ENCODE results near the gene CENPN. TPM values are rescaled to one million over a fixed set of nuclear protein-coding genes. Genes with fewer than 3 reads are reported as not detected.
A peak's percentile ranks its signal among the peaks of the same experiment; 100 is the strongest.

Gene CENPN
- polyA plus RNA-seq, 1 experiment = 23.1 TPM

GRCh38 chr16:81008505-81008789, 1.4 kb downstream of the CENPN start:
- CTCF ChIA-PET = interaction anchor here (0.9 kb wide), 1 partner anchor 27 kb away, joined by 4 read pairs; the partner anchor contains the start of gene ATMIN
- Histone ChIP-seq H3K9me3 (ENCODE audit: control insufficient read depth, insufficient read depth, low read length) (no peaks in the 10 kb centered on the region), H3K27ac (ENCODE audit: low read depth, low read length) (no peak overlapping the region)

GRCh38 chr16:81012974-81013373, 6.0 kb downstream of the CENPN start:
- Histone ChIP-seq H3K4me3 (ENCODE audit: low read depth, low read length) (no peak overlapping the region), H3K9me3 (ENCODE audit: control insufficient read depth, insufficient read depth, low read length) (no peaks in the 10 kb centered on the region), H3K27ac (ENCODE audit: low read depth, low read length) (no peak overlapping the region), H3K27me3 (ENCODE audit: control insufficient read depth, insufficient read depth, low read length) (no peaks in the 10 kb centered on the region)
- POLR2A ChIA-PET = no interaction called here
- CTCF ChIA-PET = no interaction called here
- no peak for DNase-seq (ENCODE audit: low read depth, low spot score)
- no peak for TF ChIP-seq CTCF (IDR thresholded peaks at IDR 0.05; ENCODE audit: low read depth, low read length)

More at GRCh38 chr16:81008505-81008789, 1.4 kb downstream of the CENPN start:
- DNase-seq (ENCODE audit: low read depth, low spot score) = no peak
- peak overlapping the region; percentile 95 for H3K4me3 ChIP-seq (ENCODE audit: low read depth, low read length)
- no peaks in the 10 kb centered on the region for H3K27me3 ChIP-seq (ENCODE audit: control insufficient read depth, insufficient read depth, low read length)
- POLR2A ChIA-PET = no interaction called here
- no peak for TF ChIP-seq CTCF (IDR thresholded peaks at IDR 0.05; ENCODE audit: low read depth, low read length)

- Histone ChIP-seq H3K27me3 (ENCODE audit: control insufficient read depth, insufficient read depth, low read length) (no peaks in the 10 kb centered on the region), H3K27ac (ENCODE audit: low read depth, low read length) (no peak overlapping the region), H3K4me3 (ENCODE audit: low read depth, low read length) (no peak overlapping the region), H3K9me3 (ENCODE audit: control insufficient read depth, insufficient read depth, low read length) (no peaks in the 10 kb centered on the region)
- ChIA-PET CTCF (interaction anchor here (1.2 to 1.4 kb wide), 4 partner anchors 10 to 21 kb away, joined by 3 to 9 read pairs (median 4); partner anchors contain the start of gene ATMIN), POLR2A (no interaction called here)
- no peak for DNase-seq (ENCODE audit: low read depth, low spot score)
- TF ChIP-seq CTCF (IDR thresholded peaks at IDR 0.05; ENCODE audit: low read depth, low read length) = no peak
These were observed 7.7 kb downstream of the CENPN start for GRCh38 chr16:81014672-81015071.

- H3K4me3 ChIP-seq (ENCODE audit: low read depth, low read length) = no peak overlapping the region
- ChIA-PET CTCF (interaction anchor here (0.6 to 2.0 kb wide), 5 partner anchors 14 to 19 kb away, joined by 3 to 13 read pairs (median 5); partner anchors contain the start of gene ATMIN), POLR2A (interaction anchor here (1.5 kb wide), 1 partner anchor 12 kb away, joined by 4 read pairs; the partner anchor contains the start of genes CENPN and CMC2)
- no peak for DNase-seq (ENCODE audit: low read depth, low spot score)
- TF ChIP-seq CTCF (IDR thresholded peaks at IDR 0.05; ENCODE audit: low read depth, low read length) = no peak
- no peak overlapping the region for H3K27ac ChIP-seq (ENCODE audit: low read depth, low read length)
- no peaks in the 10 kb centered on the region for H3K27me3 ChIP-seq (ENCODE audit: control insufficient read depth, insufficient read depth, low read length)
- no peaks in the 10 kb centered on the region for H3K9me3 ChIP-seq (ENCODE audit: control insufficient read depth, insufficient read depth, low read length)
These were observed 11.5 kb downstream of the CENPN start for GRCh38 chr16:81018496-81018895.

- no peak overlapping the region for H3K27ac ChIP-seq (ENCODE audit: low read depth, low read length)
- DNase-seq (ENCODE audit: low read depth, low spot score) = no peak
- H3K9me3 ChIP-seq (ENCODE audit: control insufficient read depth, insufficient read depth, low read length) = no peaks in the 10 kb centered on the region
- TF ChIP-seq CTCF (IDR thresholded peaks at IDR 0.05; ENCODE audit: low read depth, low read length) = no peak
- no peaks in the 10 kb centered on the region for H3K27me3 ChIP-seq (ENCODE audit: control insufficient read depth, insufficient read depth, low read length)
- POLR2A ChIA-PET = no interaction called here
- H3K4me3 ChIP-seq (ENCODE audit: low read depth, low read length) = no peak overlapping the region
- CTCF ChIA-PET = interaction anchor here (0.6 kb wide), 1 partner anchor 9 kb away, joined by 4 read pairs; the partner anchor contains the start of gene ATMIN
These were observed 19.4 kb downstream of the CENPN start for GRCh38 chr16:81026429-81026828.

All from AG04450 (cell line).